HepG2 (cell line): ENCODE measurements around the gene TMEM214. TPM values are rescaled to one million over a fixed set of nuclear protein-coding genes. Genes with fewer than 3 reads are reported as not detected.

Experiments used
- ATAC-seq: fragments of 200-7000 bp; cut with Tn5 transposase; 3 replicates; pipeline ENCODE4 v1.9.1; 2020; ENCODE audit warnings: mild to moderate bottlenecking, moderate library complexity
- BruUV-seq: library from RNA; stranded (reverse); fragments of 400-500 nt; replicated peaks from 2 replicates; lab custom pipeline; 2021; lab: Mats Ljungman, UMichigan
- CTCF ChIA-PET: fragments of 300-600 bp; formaldehyde crosslinking; extraction: SDS; loops from one replicate; lab custom pipeline; 2021; ENCODE audit warnings: low total read pairs, inconsistent platforms, low intra/inter-chr PET ratio; lab: Yijun Ruan, JAX
- POLR2A ChIA-PET: fragments of 350-600 bp; sonication (Branson Sonifier 250); formaldehyde crosslinking; loops from one replicate; lab custom pipeline; 2020; ENCODE audit warnings: antibody characterized with exemption, inconsistent platforms; lab: Yijun Ruan, JAX
- DNase-seq: peaks from one replicate; pipeline ENCODE4 v3.0.0-alpha.2; 2015; ENCODE audit warnings: low spot score
- FAIRE-seq: peaks from 3 replicates; lab custom pipeline; 2011; peaks lifted over from hg19 to GRCh38; lab: Jason Lieb, UNC
- H2AFZ ChIP-seq: one replicate; pipeline ENCODE4 v1.6.1; 2011; ENCODE audit warnings: low read length, inconsistent platforms
- H3K27ac ChIP-seq: fragments of 300-600 bp; 3 replicates; pipeline ENCODE4 v1.8.0; 2011; ENCODE audit warnings: mixed run types, mild to moderate bottlenecking, mixed read lengths, low read length, inconsistent platforms; ENCODE audit not compliant: insufficient read depth; ENCODE audit errors: extremely low read length
- H3K27me3 ChIP-seq, 2 experiments: fragments of 200-600 bp in 1 of 2; 2 replicates in 1 of 2; 3 replicates in 1 of 2; pipeline versions ENCODE4 v1.6.0 to v1.8.0; 2011; ENCODE audit warnings: low read length in 2 of 2, mild to moderate bottlenecking in 2 of 2, moderate library complexity in 2 of 2, inconsistent platforms in 1 of 2; ENCODE audit not compliant: insufficient read depth in 2 of 2, control insufficient read depth in 1 of 2
- H3K36me3 ChIP-seq, 2 experiments: fragments of 200-600 bp in 1 of 2; replicated peaks in 1 of 2; 2 replicates in 1 of 2; 3 replicates in 1 of 2; pipeline versions ENCODE4 v1.5.1 to v1.8.0; 2011; ENCODE audit warnings: low read length in 2 of 2, inconsistent platforms in 1 of 2; ENCODE audit not compliant: insufficient read depth in 2 of 2, control insufficient read depth in 1 of 2
- H3K4me1 ChIP-seq: 2 replicates; pipeline ENCODE4 v1.5.1; 2012; ENCODE audit warnings: low read length, inconsistent platforms; ENCODE audit not compliant: insufficient read depth
- H3K4me2 ChIP-seq: 2 replicates; pipeline ENCODE4 v1.6.0; 2011; ENCODE audit warnings: low read depth, low read length, inconsistent platforms
- H3K4me3 ChIP-seq, 3 experiments: fragments of 200-600 bp in 1 of 3; sonication (generic), shearing (Covaris generic) in 1 of 3; replicated peaks in 1 of 3; 2 replicates each; pipeline ENCODE4 v1.5.1; 2011 to 2016; ENCODE audit warnings: low read length in 3 of 3, inconsistent platforms in 2 of 3, low read depth in 2 of 3, mild to moderate bottlenecking in 2 of 3, control low read depth in 1 of 3, mixed read lengths in 1 of 3; ENCODE audit not compliant: insufficient read depth in 1 of 3
- H3K79me2 ChIP-seq: one replicate; pipeline ENCODE4 v1.6.1; 2011; ENCODE audit warnings: low read length, inconsistent platforms; ENCODE audit not compliant: insufficient read depth
- H3K9ac ChIP-seq: 2 replicates; pipeline ENCODE4 v1.6.0; 2011; ENCODE audit warnings: mild to moderate bottlenecking, low read depth, low read length, inconsistent platforms; ENCODE audit not compliant: insufficient read depth
- H3K9me3 ChIP-seq: 2 replicates; pipeline ENCODE4 v1.5.1; 2012; ENCODE audit warnings: mild to moderate bottlenecking, low read length
- H4K20me1 ChIP-seq: 2 replicates; pipeline ENCODE4 v1.6.0; 2011; ENCODE audit warnings: inconsistent platforms, mild to moderate bottlenecking, low read length, moderate library complexity; ENCODE audit not compliant: insufficient read depth
- MAFF ChIP-seq: IDR thresholded peaks from 2 replicates; pipeline ENCODE4 v1.6.1; 2011; ENCODE audit warnings: low read depth, low read length, improper control_type of control experiment
- MBD4 ChIP-seq: IDR thresholded peaks from 2 replicates; pipeline ENCODE4 v1.6.1; 2012; ENCODE audit warnings: low read length, inconsistent platforms, borderline replicate concordance
- NFRKB ChIP-seq: fragments of 450-650 bp; IDR thresholded peaks from 2 replicates; pipeline ENCODE4 v1.6.1; 2017
- POLR2AphosphoS5 ChIP-seq: IDR thresholded peaks from 2 replicates; pipeline ENCODE4 v1.6.1; 2012; ENCODE audit warnings: low read depth, low read length
- SNRNP70 ChIP-seq: fragments of 200-400 bp; formaldehyde crosslinking; IDR thresholded peaks from 2 replicates; pipeline ENCODE4 v1.6.1; 2017; ENCODE audit warnings: mild to moderate bottlenecking, low read depth, low read length, moderate library complexity
- ZNF17 ChIP-seq: sonication (generic); formaldehyde crosslinking; IDR thresholded peaks from 2 replicates; pipeline ENCODE4 v1.5.0; 2020; ENCODE audit warnings: mild to moderate bottlenecking, missing genetic modification reagents
- ZNF563 ChIP-seq: sonication (generic); formaldehyde crosslinking; IDR thresholded peaks from 2 replicates; pipeline ENCODE4 v1.8.0; 2022; ENCODE audit warnings: mild to moderate bottlenecking, moderate library complexity, missing genetic modification reagents
- ZNF569 ChIP-seq: sonication (generic); formaldehyde crosslinking; IDR thresholded peaks from 2 replicates; pipeline ENCODE4 v1.5.0; 2020; ENCODE audit warnings: mild to moderate bottlenecking, missing genetic modification reagents, moderate library complexity, borderline replicate concordance
- ZNF616 ChIP-seq: sonication (generic); formaldehyde crosslinking; IDR thresholded peaks from 2 replicates; pipeline ENCODE4 v1.5.0; 2020; ENCODE audit warnings: low read depth, mild to moderate bottlenecking, missing genetic modification reagents
- ZNF709 ChIP-seq: sonication (generic); formaldehyde crosslinking; IDR thresholded peaks from 2 replicates; pipeline ENCODE4 v1.5.0; 2020; ENCODE audit warnings: mild to moderate bottlenecking, missing genetic modification reagents
- ZNF850 ChIP-seq: sonication (generic); formaldehyde crosslinking; conservative IDR thresholded peaks from 2 replicates; pipeline ENCODE4 v1.9.0; 2021; ENCODE audit warnings: mild to moderate bottlenecking, missing genetic modification reagents
- WGBS: methylation state at CpG from one replicate; pipeline ENCODE4 v1.1.6; 2017; ENCODE audit warnings: low lambda C conversion rate; 5-methylcytosine and 5-hydroxymethylcytosine counted together
- in situ Hi-C: cut with HindIII; loops from 2 replicates; pipeline ENCODE4 v1.10.0; 2017; ENCODE audit warnings: low pct_unique_long_range_greater_than_20kb; ENCODE audit not compliant: extremely low pct_ligation_motif_present
- intact Hi-C: fragments of 100-400 bp; cut with micrococcal nuclease; formaldehyde crosslinking; loops from one replicate; pipeline ENCODE4 v1.10.0; 2022; ENCODE audit not compliant: unreplicated experiment
- polyA plus RNA-seq, 8 experiments: library from polyadenylated mRNA; depleted of rRNA in 3 of 8; stranded (reverse) in 7 of 8; unstranded in 1 of 8; fragments of >200 nt; fragmentation: Illumina TruSeq in 4 of 8; extraction: Trizol in 4 of 8; gene quantifications; 2 replicates each; pipeline versions ENCODE4 v1.2.1 to v1.2.3, GENCODE V29; 2011 to 2016; ENCODE audit warnings: low read depth in 4 of 8, missing spikeins in 1 of 8, mixed read lengths in 1 of 8; ENCODE audit not compliant: insufficient read depth in 1 of 8
- total RNA-seq, 5 experiments: library from RNA; depleted of rRNA; stranded (reverse); fragments of >200 nt; fragmentation: Illumina TruSeq; extraction: Trizol; gene quantifications; 2 replicates each; pipeline ENCODE4 v1.2.3, GENCODE V29; 2016; ENCODE audit warnings: low read depth in 1 of 5
- TF ChIP-seq, protein P1 (sequence below): sonication (generic); formaldehyde crosslinking; IDR thresholded peaks from 2 replicates; pipeline ENCODE4 v1.4.0; 2020; ENCODE audit warnings: missing genetic modification reagents
- TF ChIP-seq, protein P2 (sequence below): sonication (generic); formaldehyde crosslinking; conservative IDR thresholded peaks from 2 replicates; pipeline ENCODE4 v1.8.0; 2022; ENCODE audit warnings: missing genetic modification reagents
- TF ChIP-seq, protein P3 (sequence below): sonication (generic); formaldehyde crosslinking; IDR thresholded peaks from 2 replicates; pipeline ENCODE4 v1.8.0; 2022; ENCODE audit warnings: mild to moderate bottlenecking, missing genetic modification reagents, moderate library complexity

The TMEM214 gene
- total and polyA plus RNA-seq, 2 of the 13 experiments (the other 11 are each of a cell fraction or from before 2014, with no cell fraction given), result 58.3 to 132 TPM

DNA sequence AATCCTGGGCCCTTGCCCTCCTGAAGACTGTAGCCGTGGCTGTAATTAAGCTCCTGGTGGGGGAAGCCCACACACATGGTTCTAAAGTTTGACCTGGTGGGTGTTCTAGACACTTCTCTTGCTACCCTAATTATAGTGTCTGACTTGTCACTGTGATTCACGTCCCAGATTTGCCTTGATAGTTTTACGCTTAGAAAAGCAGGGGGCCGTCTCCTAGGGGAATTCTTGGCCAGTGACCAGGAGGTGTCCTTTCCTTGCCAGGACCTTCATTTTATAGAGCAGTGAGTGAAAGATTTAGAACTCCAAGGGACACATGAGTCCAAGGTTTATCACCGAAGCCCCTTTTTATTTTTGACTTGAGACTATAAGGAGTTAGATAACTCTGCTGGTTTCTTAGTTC lies 9.0 kb downstream of the TMEM214 start:
- H3K4me3 ChIP-seq, result no peak overlapping the region
- H3K27me3 ChIP-seq, result no peaks in the 10 kb centered on the region
- H2AFZ ChIP-seq, result no peak overlapping the region
- FAIRE-seq (no peak), ATAC-seq (no peak), DNase-seq (no peak)
- CTCF ChIA-PET, result no interaction called here
- H4K20me1 ChIP-seq, result no peaks in the 10 kb centered on the region; the same call in 1 of the 2 replicates
- peaks cover 48 to 59% of the 10 kb centered on the region in 2 experiments for H3K36me3 ChIP-seq
- no TSS peak for BruUV-seq
- 97% methylated on average over 5 of the region's 5 CpGs for WGBS
- H3K27ac ChIP-seq, result no peak overlapping the region
- POLR2A ChIA-PET, result interaction anchor here (0.7 to 4.2 kb wide), 3 partner anchors 8 to 18 kb away, joined by 3 to 28 read pairs (median 4); partner anchors contain the start of gene AGBL5
- H3K9me3 ChIP-seq, result no peaks in the 10 kb centered on the region
- intact Hi-C loops (no loop called here), in situ Hi-C loops (no loop called here)
- H3K4me1 ChIP-seq, result no peaks in the 10 kb centered on the region
- no peak for TF ChIP-seq NFRKB
- TF ChIP-seq, protein P1, sequence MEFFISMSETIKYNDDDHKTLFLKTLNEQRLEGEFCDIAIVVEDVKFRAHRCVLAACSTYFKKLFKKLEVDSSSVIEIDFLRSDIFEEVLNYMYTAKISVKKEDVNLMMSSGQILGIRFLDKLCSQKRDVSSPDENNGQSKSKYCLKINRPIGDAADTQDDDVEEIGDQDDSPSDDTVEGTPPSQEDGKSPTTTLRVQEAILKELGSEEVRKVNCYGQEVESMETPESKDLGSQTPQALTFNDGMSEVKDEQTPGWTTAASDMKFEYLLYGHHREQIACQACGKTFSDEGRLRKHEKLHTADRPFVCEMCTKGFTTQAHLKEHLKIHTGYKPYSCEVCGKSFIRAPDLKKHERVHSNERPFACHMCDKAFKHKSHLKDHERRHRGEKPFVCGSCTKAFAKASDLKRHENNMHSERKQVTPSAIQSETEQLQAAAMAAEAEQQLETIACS (CRISPR knock-in tag), result no peak
- TF ChIP-seq MBD4, result no peak
- no peak for TF ChIP-seq SNRNP70
- TF ChIP-seq ZNF616, result no peak
- TF ChIP-seq ZNF709 (CRISPR knock-in tag), result no peak
- TF ChIP-seq, protein P2, sequence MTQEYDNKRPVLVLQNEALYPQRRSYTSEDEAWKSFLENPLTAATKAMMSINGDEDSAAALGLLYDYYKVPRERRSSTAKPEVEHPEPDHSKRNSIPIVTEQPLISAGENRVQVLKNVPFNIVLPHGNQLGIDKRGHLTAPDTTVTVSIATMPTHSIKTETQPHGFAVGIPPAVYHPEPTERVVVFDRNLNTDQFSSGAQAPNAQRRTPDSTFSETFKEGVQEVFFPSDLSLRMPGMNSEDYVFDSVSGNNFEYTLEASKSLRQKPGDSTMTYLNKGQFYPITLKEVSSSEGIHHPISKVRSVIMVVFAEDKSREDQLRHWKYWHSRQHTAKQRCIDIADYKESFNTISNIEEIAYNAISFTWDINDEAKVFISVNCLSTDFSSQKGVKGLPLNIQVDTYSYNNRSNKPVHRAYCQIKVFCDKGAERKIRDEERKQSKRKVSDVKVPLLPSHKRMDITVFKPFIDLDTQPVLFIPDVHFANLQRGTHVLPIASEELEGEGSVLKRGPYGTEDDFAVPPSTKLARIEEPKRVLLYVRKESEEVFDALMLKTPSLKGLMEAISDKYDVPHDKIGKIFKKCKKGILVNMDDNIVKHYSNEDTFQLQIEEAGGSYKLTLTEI (CRISPR knock-in tag), result no peak
- TF ChIP-seq, protein P3, sequence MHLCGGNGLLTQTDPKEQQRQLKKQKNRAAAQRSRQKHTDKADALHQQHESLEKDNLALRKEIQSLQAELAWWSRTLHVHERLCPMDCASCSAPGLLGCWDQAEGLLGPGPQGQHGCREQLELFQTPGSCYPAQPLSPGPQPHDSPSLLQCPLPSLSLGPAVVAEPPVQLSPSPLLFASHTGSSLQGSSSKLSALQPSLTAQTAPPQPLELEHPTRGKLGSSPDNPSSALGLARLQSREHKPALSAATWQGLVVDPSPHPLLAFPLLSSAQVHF, result no peak
- no peak for TF ChIP-seq ZNF569
- TF ChIP-seq MAFF, result no peak
- TF ChIP-seq POLR2AphosphoS5, result no peak; the same call in 1 of the 2 replicates
- TF ChIP-seq ZNF563 (CRISPR knock-in tag), result no peak
- TF ChIP-seq ZNF850, result no peak
- no peak for TF ChIP-seq ZNF17 (CRISPR knock-in tag)
- no peak overlapping the region for H3K9ac ChIP-seq
- no peak overlapping the region for H3K4me2 ChIP-seq
- H3K79me2 ChIP-seq, result no peaks in the 10 kb centered on the region
